ENCODE measurements around the gene RHO. TPM values are rescaled to one million over a fixed set of nuclear protein-coding genes. Genes with fewer than 3 reads are reported as not detected.

The RHO gene
- total RNA-seq, 4 donors from 2014 or later = not detected

DNA sequence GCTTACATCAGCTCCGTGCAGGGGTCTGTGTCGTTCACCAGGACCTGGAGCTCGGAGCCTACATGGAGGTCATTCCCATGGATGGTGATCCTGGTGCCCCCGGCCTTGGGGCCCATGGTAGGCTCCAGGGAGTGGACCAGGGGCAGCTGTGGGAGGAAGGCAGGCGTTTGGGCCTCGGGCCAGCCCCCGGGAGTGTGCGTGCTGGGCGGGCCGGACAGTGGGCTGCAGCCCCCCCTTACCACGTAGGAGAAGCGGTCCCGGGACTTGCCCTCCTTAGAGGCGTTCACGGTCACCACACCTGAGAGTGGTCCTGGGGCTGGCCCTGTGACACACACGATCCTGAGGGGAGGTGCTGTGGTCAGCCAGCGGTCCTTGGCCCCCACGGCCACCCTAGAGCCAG is 44.2 kb downstream of the RHO start:
- Histone ChIP-seq H3K9me3 (no peaks in the 10 kb centered on the region), H3K27ac (no peak overlapping the region), H3K36me3 (peaks cover 0 to 87% of the 10 kb centered on the region in 2 donors), H3K27me3 (no peaks in the 10 kb centered on the region), H3K4me3 (no peak overlapping the region), H3K4me1 (peaks cover 0 to 19% (median 9%) of the 10 kb centered on the region in 3 donors)
- ATAC-seq = no peak
- no CpG with 5 or more reads among the region's 18 CpGs for WGBS, 2 donors (ENCODE audit: low coverage in 1 of 2)
- no peak for TF ChIP-seq EP300 (IDR thresholded peaks at IDR 0.05)
- TF ChIP-seq, protein P1, sequence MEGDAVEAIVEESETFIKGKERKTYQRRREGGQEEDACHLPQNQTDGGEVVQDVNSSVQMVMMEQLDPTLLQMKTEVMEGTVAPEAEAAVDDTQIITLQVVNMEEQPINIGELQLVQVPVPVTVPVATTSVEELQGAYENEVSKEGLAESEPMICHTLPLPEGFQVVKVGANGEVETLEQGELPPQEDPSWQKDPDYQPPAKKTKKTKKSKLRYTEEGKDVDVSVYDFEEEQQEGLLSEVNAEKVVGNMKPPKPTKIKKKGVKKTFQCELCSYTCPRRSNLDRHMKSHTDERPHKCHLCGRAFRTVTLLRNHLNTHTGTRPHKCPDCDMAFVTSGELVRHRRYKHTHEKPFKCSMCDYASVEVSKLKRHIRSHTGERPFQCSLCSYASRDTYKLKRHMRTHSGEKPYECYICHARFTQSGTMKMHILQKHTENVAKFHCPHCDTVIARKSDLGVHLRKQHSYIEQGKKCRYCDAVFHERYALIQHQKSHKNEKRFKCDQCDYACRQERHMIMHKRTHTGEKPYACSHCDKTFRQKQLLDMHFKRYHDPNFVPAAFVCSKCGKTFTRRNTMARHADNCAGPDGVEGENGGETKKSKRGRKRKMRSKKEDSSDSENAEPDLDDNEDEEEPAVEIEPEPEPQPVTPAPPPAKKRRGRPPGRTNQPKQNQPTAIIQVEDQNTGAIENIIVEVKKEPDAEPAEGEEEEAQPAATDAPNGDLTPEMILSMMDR (IDR thresholded peaks at IDR 0.05) = no peak
- no peak for TF ChIP-seq POLR2A (IDR thresholded peaks at IDR 0.05)
- TF ChIP-seq POLR2AphosphoS5 (IDR thresholded peaks at IDR 0.05) = no peak

DNA sequence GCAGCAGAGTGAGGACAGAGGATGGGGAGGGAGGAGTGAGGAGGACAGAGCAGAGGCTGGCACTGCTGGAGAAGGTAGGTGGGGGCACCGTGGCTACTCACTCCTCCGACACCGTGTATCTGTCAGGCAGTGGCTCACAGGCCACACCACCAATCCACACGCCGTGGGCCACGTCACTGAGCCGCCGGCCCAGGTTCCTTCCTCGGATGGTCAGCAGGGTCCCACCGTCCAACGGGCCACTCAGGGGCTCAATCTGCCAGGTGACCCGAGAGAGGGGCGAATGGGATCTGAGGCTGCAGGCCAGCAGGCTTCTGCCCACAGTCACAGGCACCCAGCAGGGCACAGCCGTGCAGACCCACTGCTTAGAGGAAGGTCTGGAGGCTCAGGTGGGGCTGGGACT is 45.1 kb downstream of the RHO start:
- Histone ChIP-seq H3K9me3 (no peaks in the 10 kb centered on the region), H3K4me1 (peaks cover 0 to 23% (median 16%) of the 10 kb centered on the region in 3 donors), H3K27ac (no peak overlapping the region), H3K27me3 (no peaks in the 10 kb centered on the region), H3K4me3 (no peak overlapping the region), H3K36me3 (peaks cover 0 to 93% of the 10 kb centered on the region in 2 donors)
- no peak for TF ChIP-seq POLR2A (IDR thresholded peaks at IDR 0.05)
- ATAC-seq = no peak
- WGBS, 2 donors (ENCODE audit: low coverage in 1 of 2) = 97 to 100% methylated on average over 2 to 11 of the region's 14 CpGs

DNA sequence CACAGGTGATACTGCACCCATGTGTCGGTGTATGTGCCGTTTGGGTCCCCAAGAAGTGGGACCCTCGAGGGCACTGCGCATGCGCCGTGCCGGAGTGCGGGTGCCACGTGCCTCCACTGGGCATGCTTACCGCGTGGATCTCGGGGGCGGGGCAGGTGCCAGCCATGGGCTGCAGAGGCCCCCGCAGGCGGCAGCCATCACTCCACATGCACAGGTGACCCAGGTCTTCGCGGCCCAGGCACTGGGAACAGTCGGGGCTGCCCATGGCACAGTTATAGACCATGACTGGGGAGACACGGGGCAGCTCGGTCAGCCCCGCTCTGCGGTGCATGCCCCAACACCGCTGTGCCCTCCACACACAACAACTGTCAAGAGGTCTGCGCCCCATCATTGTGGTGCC is 45.8 kb downstream of the RHO start:
- peaks cover 0 to 94% of the 10 kb centered on the region in 2 donors for H3K36me3 ChIP-seq
- peaks cover 0 to 31% (median 18%) of the 10 kb centered on the region in 3 donors for H3K4me1 ChIP-seq
- WGBS, 2 donors (ENCODE audit: low coverage in 1 of 2) = 90% methylated on average over 8 of the region's 24 CpGs; no CpG with 5 or more reads in 1 of the 2 donors
- H3K27me3 ChIP-seq = no peaks in the 10 kb centered on the region
- no peak for ATAC-seq
- no peak overlapping the region for H3K4me3 ChIP-seq
- no peak overlapping the region for H3K27ac ChIP-seq
- TF ChIP-seq POLR2A (IDR thresholded peaks at IDR 0.05) (no peak), POLR2AphosphoS5 (IDR thresholded peaks at IDR 0.05) (no peak), EP300 (IDR thresholded peaks at IDR 0.05) (no peak)
- TF ChIP-seq, protein P1 (IDR thresholded peaks at IDR 0.05) = no peak
- no peaks in the 10 kb centered on the region for H3K9me3 ChIP-seq

DNA sequence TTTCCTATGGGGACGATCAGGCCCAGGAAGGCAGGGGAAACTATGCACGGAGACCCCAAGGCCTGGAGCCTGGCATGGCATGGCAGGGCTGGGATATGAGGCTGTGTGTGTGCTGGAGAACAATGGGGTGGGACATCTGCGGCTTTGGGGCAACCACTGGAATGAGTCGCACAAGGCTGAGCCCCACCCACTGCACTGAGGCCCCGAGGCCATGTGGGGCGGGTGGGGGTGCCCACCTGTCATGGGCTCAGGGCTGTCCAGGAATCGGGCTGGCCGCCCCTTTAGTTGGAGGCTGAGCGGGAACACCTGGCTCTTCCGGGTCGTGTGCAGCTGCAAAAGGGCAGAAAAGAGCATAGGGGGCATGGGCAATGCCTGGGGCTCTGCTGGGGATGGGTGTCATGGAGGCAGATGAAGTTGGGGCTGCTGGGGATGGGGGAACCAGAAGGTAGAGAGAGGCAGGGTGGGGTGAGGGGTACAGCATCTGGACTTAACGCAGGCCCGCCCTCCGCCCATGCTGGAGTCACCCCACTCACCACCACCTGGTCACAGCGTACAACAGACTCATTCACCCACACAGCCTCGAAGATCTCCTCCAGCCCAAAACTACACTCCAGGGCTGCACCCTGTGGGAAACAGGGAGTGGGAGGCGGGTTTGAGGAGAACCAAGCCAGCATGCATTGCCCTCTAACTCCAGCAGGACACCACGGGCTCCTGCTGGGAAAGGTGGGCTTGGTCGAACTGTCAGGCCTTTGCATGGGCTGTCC is 47.0 kb downstream of the RHO start:
- WGBS, 2 donors (ENCODE audit: low coverage in 1 of 2) = 77 to 100% methylated on average over 3 to 6 of the region's 19 CpGs
- Histone ChIP-seq H3K4me1 (peaks cover 0 to 36% (median 18%) of the 10 kb centered on the region in 3 donors), H3K4me3 (no peak overlapping the region), H3K9me3 (no peaks in the 10 kb centered on the region), H3K27me3 (no peaks in the 10 kb centered on the region), H3K36me3 (peaks cover 0 to 94% of the 10 kb centered on the region in 2 donors), H3K27ac (peak overlapping the region in 2 of 4 donors; percentile 22 to 77)
- TF ChIP-seq, protein P1 (IDR thresholded peaks at IDR 0.05) = no peak
- TF ChIP-seq EP300 (IDR thresholded peaks at IDR 0.05) = no peak
- ATAC-seq = no peak

DNA sequence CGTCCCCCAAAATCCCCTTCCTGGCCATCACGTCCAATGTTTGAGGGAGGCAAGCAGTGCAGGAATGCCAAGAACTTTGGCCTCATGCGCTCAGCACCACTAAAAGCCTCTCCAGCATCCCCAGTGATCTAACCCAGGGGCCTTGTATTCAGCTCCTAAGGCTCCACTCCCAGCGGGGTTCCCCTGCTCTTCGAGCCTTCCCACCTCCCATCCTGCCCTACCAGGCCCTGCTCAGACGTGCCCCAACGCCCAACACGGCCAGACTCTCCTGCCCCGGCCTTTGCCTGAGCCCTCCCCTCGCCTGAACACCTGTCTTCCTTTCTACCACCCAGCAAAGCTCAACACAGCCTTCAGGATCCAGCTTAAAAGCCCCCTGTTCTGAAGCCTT is 47.6 kb downstream of the RHO start:
- H3K27ac ChIP-seq = peak overlapping the region in 3 of 4 donors; percentile 22 to 77 (median 64)
- H3K4me3 ChIP-seq = no peak overlapping the region
- no peaks in the 10 kb centered on the region for H3K9me3 ChIP-seq
- H3K4me1 ChIP-seq = peaks cover 0 to 36% (median 18%) of the 10 kb centered on the region in 3 donors
- 91 to 94% methylated on average over 3 to 10 of the region's 10 CpGs for WGBS, 2 donors (ENCODE audit: low coverage in 1 of 2)
- TF ChIP-seq POLR2A (IDR thresholded peaks at IDR 0.05) (no peak), EP300 (IDR thresholded peaks at IDR 0.05) (no peak), POLR2AphosphoS5 (IDR thresholded peaks at IDR 0.05) (no peak)
- TF ChIP-seq, protein P1 (IDR thresholded peaks at IDR 0.05) = no peak
- H3K27me3 ChIP-seq = no peaks in the 10 kb centered on the region
- no peak for ATAC-seq
- H3K36me3 ChIP-seq = peaks cover 0 to 94% of the 10 kb centered on the region in 2 donors

Measured in gastroesophageal sphincter (tissue), 4 donors.